AML-193 (cell line): ENCODE measurements around the gene SUGCT.

Source experiments
- DNase-seq, 2 experiments: peaks; one replicate each; lab custom pipeline; 2025; lab: John Stamatoyannopoulos, UW

SUGCT gene

DNA sequence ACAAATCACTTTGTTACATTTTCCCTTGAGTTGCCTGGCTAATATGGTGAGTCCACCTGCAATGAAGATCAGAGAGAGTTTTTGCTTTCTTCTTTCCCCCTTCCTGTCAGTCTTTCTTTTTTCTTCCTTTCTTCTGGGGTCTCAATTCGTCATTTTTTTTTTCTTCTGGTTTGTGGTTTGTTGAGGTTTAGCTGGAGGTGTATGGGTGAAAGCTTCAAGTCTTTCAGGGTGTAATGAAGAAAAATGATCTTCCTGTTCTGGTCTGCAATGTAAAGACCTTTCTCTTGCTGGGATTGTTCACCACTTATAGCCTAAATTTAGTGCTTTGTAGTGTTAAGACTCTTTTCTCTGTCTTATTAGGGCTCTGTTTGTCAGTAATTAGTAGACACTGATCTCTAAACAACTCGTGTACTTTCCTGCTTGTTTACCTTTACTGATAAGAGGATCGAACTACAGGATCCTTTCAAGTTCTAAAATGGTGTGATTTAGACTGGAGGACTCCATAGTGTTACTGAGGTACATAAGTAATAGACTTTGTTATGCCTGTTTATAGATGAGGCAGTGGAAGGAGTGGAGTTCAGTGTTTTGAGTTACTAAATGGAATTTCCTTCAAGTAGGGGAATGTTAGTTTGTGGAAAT, 129.1 kb downstream of the SUGCT start:
- no peak for DNase-seq

DNA sequence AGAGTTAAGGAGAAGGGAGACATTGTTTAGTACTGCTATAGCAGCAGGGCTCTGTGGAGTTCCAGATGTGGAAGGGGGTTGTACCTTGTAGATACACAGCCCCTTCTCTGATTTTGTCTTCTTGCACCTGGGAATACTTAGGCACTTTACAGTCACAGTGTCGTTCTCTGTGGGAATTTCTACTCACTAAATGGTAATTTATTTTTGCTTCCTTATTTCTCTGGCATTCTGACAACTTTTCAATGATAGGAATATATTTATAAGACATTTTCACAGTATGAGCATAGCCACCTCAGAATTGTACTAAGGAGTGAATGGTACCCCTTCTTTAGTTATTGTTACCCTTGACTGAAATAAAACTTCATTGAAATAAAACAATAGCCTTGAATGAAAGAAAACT, 132.8 kb downstream of the SUGCT start:
- DNase-seq: no peak

DNA sequence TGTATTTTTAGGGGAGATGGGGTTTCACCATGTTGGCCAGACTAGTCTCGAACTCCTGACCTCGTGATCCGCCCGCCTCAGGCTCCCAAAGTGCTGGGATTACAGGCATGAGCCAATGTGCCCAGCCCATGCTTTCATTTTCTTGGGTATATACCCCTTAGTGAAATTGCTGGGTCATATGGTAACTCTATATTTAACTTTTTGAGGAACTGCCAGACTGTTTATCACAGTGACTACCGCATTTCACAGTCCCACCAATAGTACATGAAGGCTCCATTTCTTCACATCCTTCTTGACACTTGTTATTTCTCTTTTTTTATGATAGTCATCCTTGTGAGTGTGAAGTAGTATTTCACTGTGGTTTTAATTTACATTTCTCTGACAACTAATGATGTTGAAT, 134.0 kb downstream of the SUGCT start:
- peak in 1 of 2 experiments; percentile 3 for DNase-seq

DNA sequence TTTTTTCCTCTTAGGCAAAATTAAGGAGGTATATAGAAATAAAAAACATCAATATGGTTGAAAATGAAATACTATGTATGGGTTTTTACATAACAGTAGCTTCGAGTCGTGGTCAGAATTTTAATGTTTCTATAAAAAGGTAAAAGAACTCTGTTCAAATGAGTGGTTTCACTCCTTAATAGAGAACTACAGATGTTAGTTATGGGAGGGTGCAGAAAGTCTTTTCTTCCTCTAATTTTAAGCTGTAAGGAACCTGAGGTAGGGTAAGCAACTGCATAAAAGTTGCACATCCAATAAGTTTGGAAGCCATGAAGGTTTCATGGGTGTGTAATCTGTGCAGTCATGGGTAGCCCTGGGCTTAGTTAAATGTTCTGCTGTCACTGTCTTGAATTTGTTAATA, 141.3 kb downstream of the SUGCT start:
- DNase-seq: no peak

DNA sequence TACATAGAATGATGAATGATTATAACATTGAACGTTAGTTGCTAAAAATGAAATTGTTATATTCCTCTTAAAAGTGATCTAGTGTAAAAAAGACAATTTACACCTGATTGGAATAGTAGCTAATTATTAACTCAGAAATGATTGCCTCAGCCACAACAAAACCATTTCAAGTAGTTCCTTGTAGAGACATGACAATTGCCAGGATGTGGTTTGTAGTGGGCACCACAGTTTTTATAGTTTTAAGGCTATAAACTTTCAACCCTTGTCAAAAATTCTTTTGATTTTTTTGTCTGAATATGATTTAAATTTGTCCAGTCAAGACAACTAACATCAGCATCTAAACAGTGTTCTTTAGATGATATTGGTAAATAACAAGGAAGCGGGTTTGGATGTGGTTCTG, 145.2 kb downstream of the SUGCT start:
- no peak for DNase-seq

DNA sequence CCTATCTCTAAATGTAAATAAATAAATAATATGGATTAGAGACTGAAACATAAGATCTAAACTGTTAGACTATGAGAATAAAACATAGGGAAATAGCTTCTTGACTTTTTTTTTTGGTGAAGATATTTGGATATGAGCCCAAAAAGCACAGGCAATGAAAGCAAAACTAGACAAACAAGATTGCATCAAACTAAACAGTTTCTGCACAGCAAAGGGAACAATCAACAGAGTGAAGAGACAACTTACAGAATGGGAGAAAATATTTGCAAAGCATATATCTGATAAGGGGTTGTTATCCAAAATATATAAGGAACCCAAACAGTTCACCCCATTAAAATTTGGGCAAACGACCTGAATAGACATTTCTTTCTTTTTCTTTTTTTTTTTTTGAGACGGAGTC, 148.1 kb downstream of the SUGCT start:
- DNase-seq: no peak

DNA sequence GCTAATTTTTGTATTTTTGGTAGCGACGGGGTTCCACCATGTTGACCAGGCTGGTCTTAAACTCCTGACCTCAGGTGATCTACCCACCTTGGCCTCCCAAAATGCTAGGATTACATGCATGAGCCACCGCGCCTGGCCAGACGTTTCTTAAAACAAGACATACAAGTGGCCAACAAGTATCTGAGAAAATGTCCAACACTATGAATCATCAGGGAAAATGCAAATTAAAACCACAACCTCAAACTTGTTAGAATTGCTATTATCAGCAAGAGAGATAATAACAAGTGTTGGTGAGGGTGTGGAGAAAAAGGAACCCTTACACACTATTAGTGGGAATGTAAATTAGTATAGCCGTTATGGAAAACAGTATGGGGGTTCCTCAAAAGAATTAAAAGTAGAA, 148.6 kb downstream of the SUGCT start:
- no peak for DNase-seq

DNA sequence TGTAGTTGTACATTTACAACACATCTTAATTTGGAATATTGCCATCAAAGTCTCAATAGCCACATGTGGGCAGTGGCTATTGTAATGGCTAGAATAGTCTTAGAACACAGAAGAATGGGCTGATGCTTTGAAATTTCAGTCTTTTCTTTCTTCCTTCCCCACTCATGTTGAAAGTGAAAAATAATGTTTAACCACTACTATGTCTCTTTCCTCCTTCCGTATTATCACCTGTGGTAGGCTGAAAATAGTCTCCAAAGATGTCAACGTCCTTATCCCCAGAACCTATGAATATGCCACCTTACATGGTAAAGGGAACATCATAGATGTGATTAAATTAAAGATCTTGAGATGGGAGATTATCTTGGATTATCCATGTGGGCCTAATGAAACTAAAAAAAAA, 154.0 kb downstream of the SUGCT start:
- no peak for DNase-seq

DNA sequence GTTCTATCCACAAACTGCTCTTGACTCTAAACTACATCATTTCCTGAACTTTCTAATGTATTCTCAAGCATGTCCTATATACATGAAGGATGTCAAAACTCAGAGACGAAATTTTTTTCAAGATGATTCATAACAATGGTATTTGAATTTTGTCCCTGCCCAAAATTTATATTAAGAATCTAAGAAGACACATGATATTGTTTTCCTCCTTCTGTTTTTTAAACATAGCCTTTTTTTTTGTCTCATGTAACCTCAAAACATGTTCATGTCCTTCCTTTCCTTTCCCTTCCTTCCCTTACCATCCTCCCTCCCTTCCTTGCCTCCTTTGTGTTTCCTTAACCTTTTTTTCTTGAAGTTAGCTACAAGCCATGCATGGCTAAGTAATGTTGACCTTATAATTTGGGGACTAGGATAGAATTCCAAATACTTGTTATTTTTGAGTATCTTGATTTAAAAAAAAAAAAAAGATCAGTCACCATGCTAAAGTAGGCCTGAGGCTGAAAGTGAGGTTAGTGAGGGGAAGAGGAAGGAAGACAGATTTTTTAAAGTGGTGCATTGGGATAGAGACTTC, 163.0 kb downstream of the SUGCT start:
- no peak for DNase-seq

DNA sequence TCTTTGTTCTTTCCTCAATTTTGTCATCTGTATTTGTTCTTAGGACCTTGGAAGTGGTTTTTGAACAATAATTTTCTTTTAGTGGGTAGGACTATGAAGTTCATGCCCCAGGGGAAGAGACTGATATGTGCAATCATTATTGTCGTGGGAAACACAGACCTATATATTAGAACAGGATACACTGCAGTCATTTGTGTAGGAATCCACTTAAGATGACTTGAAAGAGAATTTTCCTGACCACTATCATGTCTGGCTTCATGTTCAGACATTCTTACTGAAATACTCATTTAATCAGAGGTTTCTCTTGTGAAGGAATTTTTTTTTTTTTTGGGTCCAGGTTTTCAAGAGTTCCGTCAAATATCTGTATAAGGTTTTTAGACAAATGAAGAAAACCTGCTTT, 163.6 kb downstream of the SUGCT start:
- no peak for DNase-seq

DNA sequence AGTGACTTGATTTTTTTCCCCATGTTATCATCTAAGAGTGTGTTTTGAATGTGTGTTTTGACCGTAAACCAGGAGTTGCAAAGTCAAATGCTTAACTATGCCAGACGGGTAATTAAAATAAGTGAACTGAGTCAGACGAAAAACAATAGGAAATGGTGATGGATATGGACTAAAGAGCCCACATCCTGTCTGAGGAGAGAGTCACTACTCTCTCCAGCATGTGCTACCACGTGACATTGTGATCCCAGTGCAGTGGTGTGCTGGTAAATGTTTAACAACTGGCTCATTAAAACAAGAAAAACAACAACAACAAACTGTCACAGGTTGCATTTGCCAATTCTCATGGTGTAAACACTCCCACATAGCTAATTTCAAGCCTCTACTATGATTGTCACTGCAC, 164.3 kb downstream of the SUGCT start:
- no peak for DNase-seq

DNA sequence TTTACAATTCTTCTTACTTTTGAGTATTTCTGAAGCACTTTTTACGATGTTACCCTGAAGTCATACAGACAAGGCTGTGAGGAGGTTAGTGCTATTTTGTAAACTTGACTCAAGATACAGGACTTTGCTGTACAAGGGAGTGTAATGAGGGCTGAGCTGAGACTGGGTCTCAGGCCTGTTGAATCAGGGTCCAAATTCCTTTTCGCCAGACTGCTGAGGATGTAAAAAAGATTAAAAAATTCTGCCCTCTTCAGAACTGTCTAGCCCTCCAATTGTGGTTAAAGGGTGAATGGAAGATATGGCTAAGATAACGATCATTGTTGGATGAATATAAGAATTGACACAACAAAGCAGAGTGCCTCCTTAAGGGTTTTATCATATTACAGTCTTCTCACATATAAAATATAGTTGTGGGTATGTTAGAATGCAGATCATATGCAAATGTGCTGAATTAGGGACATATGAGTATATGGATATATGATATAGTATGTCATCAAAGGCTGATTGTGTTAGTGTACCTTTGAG, 165.4 kb downstream of the SUGCT start:
- DNase-seq: no peak

DNA sequence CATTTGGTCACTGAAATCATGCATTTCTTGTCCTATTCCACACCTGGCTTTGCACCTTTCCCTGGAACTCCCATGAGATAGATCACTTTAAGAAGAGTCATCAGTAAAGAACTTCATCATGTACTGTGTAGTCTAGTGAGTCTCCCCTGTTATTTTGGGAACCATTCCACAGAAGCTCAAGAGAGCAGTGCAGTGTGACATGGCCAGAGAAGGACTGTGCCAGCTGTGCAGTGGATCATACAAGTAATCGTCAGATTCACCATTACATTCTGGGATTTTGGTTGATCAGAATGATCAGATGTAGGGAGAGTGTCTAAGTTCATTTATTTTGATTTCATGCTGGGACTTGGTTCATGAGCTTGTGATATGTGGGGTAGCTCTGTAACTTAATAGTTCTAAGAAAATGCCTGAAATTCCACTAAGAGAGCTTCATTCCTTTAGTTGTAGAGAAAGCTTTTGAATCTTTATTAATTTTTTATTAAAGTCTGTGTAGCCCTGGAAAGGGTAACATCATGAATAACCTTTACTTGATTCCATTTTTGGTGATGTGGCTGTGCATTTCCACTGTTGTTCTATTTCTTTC, 166.8 kb downstream of the SUGCT start:
- DNase-seq: no peak

DNA sequence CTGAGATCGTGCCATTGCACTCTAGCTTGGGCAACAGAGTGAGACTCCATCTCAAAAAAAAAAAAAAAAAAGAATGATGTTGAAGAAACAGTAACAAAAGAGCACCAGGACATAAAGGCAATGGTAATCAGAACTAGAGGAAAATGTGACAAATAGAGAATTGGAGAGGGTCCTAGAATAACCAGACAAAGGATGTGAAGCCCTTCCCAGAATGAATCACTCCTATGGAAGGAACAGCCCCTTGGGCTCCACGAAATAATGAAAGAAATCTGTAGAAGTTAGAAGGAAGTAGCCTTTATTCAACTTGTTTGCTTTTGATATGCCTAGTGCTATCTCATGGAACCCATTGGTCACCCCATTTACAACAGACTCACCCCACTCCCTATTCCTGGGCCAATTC, 169.2 kb downstream of the SUGCT start:
- DNase-seq: no peak

DNA sequence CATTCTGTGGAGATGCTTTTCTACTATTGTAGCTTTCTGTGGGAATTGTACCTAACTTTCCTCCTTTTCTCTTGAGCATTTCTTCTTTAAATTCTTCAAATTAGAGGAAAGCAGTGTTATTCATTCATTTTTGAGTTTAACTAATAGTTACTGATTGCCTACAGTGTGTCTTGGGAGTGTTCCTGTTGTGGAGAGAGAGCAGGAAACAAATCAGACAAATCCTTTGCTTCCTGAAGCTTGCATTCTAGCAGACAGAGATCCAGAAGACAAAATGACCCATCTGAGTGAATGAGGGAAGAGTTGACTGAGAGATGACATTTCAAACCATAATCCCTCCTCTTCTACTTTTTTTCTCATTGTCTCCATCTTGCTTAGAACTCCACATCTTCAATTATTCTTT, 170.4 kb downstream of the SUGCT start:
- no peak for DNase-seq

DNA sequence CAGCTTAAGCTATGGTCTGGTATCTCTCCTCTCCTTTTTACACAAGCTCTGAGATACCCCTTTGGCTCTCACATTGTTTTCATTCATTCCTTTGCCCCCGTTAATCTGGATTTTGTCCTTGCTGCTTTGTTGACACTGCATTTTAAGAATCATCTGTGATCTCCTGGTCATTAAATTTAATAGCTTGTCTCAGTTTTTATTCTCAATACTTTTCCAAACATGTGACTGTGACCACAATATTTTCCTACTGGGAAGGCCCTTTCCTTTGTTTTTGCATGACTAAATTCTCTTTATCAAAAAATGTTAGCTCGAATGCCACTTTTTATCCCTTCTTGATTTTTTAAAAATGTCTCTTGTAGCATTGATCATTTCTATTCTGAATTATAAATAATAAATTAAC, 171.2 kb downstream of the SUGCT start:
- DNase-seq: no peak

DNA sequence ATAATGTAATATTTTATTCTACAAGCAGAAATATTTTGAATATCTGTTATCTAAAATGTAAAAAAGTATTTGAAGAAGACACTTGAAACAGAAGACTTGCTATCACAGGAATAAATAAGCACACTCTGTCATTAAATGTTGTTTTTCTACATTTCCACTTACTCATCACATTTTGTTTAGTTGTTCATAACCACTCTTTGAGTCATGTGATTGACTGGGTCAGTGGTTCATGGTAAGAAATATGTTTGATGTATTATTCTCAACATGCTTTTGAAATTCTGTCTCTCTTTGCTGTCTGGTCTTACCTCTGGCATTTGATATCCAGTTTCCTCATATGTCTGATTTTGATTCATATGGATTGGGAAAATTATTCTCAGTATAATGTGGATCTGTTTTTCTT, 171.8 kb downstream of the SUGCT start:
- no peak for DNase-seq

DNA sequence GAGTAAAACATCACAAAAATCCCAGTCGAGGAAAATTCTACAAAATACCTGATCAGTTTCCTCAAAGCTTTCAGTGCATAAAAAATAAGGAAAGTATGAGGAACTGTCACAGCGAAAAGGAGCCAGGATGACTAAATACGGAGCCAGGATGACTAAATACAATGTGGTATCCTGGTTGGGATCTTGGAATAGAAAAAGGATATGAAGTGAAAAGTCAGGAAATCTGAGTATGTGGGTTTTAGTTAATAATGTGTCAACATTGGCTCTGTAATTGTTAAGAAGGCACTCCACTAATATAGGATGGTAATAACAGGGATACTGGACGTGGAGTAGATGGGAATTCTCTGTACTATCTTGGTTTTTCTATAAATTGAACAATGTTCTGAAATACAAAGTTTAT, 175.5 kb downstream of the SUGCT start:
- no peak for DNase-seq

DNA sequence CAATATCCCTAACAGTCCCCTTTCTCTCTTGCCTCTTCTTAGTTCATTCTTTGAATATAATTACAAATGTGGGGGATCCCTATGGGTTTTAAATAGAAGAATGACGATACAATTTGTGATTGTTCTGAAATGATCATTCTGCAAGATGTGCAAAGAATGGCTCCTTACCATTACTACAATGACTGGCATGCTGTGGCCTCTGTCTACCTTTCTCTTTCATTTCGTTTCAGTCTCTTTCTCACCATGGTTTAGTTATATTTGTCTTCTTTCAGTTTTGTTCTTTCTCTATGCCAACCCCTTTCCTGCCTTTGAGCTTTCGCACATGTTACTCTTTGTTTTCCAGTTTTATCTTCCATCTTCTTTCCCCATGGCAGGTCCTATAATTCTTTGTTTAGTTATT, 176.5 kb downstream of the SUGCT start:
- DNase-seq: no peak

DNA sequence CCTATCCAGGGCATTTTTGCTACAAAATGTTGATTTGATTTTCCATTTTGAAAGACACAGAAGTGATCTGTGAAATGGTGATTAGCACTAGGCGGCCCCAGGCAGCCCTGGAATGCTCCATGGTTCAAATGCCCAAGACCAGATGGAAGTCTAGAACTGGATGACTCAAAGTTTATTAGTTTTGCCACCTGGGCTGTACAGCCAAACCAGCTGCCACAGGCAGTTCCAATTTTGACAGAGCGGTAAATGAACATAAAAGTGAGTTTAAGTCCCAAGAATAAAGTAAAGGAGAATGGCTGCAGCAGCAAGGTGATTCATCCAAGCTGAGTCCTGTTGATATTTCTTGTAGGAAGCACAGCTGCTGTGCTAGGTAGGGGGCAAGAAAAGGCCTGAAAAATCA, 180.5 kb downstream of the SUGCT start:
- DNase-seq: no peak

DNA sequence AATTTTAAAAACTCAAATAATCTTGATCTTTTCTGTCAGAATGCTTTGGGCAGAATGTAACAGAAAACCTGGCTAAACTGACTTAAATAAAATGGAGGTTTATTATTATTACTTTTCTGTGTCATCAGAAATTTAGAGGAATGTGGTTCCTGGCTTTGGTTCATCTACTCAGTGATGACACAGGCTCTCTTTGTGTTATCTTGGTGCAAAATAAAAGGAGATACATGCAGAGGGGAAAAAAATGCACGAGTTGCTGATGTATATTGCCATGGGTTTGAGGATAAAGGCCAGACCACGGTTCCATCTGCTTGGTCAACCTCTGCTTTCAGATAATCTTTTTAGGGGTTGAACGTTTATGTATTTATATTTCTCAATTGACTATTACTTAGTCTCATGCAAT, 181.4 kb downstream of the SUGCT start:
- no peak for DNase-seq

DNA sequence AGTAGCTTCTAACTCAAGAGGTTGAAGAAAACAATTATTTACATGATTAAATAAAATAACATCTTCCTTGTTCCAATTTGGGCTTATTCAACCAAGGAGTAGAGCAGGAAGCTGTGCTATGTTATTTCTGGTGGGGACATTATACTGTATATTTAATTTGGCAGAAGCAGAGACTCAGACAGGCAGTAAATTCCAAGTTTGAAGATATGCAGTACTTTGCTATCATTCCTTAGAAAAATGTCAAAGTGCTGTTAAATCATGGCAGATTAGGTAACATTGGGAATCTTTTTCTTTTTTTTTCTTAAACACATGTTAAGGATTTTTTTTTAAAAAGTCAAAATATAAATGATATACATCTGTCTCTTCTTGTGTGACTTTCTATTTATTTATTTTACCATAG, 190.1 kb downstream of the SUGCT start:
- no peak for DNase-seq

DNA sequence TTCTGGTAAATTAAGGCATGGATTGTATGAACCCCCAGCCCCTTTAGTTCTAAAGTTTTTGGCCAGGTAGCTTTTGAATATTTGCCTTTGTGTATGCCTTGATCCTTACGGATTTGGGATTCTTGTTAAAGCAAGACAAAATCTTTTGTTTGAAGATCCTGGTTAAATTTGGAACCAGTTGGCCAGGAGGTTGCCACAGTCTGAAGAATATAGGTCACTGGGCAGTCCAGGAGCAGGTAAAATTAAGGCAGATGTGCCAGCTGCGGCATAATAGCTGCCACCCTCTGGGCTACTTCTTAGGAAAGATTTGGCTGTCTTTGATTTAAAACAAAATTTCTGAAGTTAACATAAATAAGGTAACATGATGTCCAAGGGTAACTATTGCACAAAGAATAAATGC, 192.3 kb downstream of the SUGCT start:
- no peak for DNase-seq

DNA sequence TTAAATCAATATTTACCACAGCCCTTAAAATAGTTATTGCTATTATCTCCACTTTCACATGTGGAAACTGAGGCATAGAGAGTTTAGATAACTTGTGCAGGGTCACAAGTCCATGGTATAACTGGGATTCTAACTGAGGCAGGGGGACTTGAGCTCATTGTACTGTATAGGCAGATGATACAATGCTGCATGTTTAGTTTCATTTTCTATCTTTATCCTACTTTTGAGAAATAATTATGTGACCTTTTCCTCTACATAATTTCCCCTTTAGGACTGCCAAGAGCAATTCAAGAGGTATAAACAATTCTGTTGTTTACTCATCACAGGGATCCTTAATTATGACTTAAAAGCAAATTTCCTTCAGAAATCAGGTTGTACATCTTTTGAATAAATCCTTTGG, 193.1 kb downstream of the SUGCT start:
- no peak for DNase-seq
